ENCODE measurements around the gene KIF1B. TPM values are rescaled to one million over a fixed set of nuclear protein-coding genes. Genes with fewer than 3 reads are reported as not detected.

KIF1B gene, protein sequence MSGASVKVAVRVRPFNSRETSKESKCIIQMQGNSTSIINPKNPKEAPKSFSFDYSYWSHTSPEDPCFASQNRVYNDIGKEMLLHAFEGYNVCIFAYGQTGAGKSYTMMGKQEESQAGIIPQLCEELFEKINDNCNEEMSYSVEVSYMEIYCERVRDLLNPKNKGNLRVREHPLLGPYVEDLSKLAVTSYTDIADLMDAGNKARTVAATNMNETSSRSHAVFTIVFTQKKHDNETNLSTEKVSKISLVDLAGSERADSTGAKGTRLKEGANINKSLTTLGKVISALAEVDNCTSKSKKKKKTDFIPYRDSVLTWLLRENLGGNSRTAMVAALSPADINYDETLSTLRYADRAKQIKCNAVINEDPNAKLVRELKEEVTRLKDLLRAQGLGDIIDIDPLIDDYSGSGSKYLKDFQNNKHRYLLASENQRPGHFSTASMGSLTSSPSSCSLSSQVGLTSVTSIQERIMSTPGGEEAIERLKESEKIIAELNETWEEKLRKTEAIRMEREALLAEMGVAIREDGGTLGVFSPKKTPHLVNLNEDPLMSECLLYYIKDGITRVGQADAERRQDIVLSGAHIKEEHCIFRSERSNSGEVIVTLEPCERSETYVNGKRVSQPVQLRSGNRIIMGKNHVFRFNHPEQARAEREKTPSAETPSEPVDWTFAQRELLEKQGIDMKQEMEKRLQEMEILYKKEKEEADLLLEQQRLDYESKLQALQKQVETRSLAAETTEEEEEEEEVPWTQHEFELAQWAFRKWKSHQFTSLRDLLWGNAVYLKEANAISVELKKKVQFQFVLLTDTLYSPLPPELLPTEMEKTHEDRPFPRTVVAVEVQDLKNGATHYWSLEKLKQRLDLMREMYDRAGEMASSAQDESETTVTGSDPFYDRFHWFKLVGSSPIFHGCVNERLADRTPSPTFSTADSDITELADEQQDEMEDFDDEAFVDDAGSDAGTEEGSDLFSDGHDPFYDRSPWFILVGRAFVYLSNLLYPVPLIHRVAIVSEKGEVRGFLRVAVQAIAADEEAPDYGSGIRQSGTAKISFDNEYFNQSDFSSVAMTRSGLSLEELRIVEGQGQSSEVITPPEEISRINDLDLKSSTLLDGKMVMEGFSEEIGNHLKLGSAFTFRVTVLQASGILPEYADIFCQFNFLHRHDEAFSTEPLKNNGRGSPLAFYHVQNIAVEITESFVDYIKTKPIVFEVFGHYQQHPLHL (N-terminal part only)
- polyA plus RNA-seq (2013, experiment 1 of 4) = 61.9 TPM
- polyA plus RNA-seq (2013, experiment 2 of 4) = 65.8 TPM
- 47.0 TPM for polyA plus RNA-seq (2013, experiment 3 of 4)
- 55.3 TPM for polyA plus RNA-seq (2013, experiment 4 of 4)

DNA sequence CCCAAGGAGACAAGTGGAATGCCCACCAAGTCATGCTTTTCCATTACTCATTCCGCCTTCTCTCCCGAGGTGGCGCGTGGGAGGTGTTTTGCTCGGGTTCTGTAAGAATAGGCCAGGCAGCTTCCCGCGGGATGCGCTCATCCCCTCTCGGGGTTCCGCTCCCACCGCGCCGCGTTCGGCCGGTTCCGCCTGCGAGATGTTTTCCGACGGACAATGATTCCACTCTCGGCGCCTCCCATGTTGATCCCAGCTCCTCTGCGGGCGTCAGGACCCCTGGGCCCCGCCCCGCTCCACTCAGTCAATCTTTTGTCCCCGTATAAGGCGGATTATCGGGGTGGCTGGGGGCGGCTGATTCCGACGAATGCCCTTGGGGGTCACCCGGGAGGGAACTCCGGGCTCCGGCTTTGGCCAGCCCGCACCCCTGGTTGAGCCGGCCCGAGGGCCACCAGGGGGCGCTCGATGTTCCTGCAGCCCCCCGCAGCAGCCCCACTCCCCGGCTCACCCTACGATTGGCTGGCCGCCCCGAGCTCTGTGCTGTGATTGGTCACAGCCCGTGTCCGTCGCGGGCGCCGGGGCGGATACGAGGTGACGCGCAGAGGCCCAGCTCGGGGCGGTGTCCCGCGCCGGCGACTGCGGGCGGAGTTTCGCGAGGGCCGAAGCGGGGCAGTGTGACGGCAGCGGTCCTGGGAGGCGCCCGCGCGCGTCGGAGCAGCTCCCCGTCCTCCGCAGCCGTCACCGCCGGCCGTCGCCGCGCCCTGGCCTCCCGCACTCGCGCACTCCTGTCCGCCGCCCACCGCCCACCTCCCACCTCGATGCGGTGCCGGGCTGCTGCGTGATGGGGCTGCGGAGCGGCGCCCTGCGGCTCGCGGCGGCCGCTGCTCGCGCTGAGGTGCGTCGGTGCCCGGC, at the start of gene KIF1B:
KIF1B (plus strand) TSS at position 666 of the 906 bp plus-strand sequence. CDS start 21,759 bp downstream, outside the sequence.
- peak within 1 kb of the TSS; percentile 96 for H3K4me3 ChIP-seq (ENCODE audit: insufficient read depth, low read depth, low read length)
- H3K9me3 ChIP-seq (ENCODE audit: control insufficient read depth, low read length) = no peaks in the 10 kb centered on the region
- no peaks in the 10 kb centered on the region for H3K36me3 ChIP-seq (ENCODE audit: control insufficient read depth, insufficient read depth, low read length)
- H3K27ac ChIP-seq (ENCODE audit: insufficient read depth, low read depth, low read length, poor library complexity, severe bottlenecking) = peak within 1 kb of the TSS; percentile 98
- WGBS, 2 experiments = 0% methylated on average over 107 of the region's 107 CpGs
- no peaks in the 10 kb centered on the region for H3K27me3 ChIP-seq (ENCODE audit: control insufficient read depth, insufficient read depth, low read length, poor library complexity, severe bottlenecking)
- peaks cover 19% of the 10 kb centered on the region for H3K4me1 ChIP-seq (ENCODE audit: control insufficient read depth, insufficient read depth, low read length)

DNA sequence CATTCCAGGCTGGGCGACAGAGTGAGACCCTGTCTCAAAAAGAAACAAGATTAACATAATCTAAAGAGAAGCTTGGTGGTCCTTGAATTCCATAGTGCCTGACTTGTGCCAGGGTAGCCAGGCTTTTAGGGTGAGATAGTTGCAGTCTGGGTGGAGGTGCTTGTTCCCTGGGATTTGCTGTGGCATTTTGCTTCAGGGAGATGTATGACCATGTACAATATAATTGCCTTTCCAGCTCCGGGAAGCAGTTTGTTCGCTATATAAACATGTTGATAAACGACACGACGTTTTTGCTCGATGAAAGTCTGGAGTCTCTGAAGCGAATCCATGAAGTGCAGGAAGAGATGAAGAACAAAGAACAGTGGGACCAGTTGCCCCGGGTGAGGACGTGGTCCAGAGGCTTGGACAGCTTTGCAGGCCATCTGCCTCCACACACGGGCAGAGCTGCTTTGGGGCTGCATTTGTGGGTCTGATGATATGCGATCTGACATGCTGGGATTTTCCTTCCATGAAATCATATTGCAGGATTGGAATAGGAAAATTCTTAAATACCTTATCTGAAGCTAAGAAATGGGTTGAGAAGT, 49.4 kb upstream of the KIF1B start:
- Histone ChIP-seq H3K27me3 (ENCODE audit: control insufficient read depth, insufficient read depth, low read length, poor library complexity, severe bottlenecking) (no peaks in the 10 kb centered on the region), H3K4me3 (ENCODE audit: insufficient read depth, low read depth, low read length) (no peak overlapping the region), H3K9me3 (ENCODE audit: control insufficient read depth, low read length) (no peaks in the 10 kb centered on the region), H3K27ac (ENCODE audit: insufficient read depth, low read depth, low read length, poor library complexity, severe bottlenecking) (peak overlapping the region; percentile 26), H3K4me1 (ENCODE audit: control insufficient read depth, insufficient read depth, low read length) (no peaks in the 10 kb centered on the region), H3K36me3 (ENCODE audit: control insufficient read depth, insufficient read depth, low read length) (peaks cover 25% of the 10 kb centered on the region)
- 96% methylated on average over 12 of the region's 12 CpGs for WGBS, 2 experiments

DNA sequence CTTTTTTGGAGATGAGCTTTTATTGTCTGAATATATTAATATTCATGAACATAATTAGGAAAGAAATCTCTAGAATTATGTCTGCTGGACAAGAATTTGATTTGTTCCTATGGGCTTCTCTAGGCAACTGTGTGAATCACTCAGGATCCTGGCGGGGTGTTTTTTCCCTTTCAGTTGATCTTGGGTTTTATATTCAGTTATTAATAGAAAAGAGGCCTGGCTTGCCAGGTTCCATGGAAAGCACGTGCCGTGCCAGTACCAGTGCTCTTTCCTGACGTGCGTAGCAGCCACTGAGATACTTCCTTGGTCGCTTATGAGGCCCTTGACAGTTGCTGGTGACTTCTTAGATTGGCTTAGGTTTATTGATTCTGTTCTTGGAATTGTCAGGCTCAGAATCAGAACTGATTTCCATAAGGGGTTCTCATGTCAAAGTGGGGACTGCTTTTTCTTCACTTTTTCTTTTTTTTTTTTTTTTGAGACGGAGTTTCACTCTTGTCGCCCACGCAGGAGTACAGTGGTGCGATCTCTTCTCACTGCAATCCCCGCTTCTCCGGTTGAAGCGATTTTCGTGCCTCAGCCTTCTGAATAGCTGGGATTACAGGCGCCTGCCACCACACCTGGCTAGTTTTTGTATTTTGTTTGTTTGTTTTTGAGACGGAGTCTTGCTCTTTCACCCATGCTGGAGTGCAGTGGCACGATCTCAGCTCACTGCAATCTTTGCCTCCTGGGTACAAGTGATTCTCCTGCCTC, 48.7 kb upstream of the KIF1B start:
- H3K4me1 ChIP-seq (ENCODE audit: control insufficient read depth, insufficient read depth, low read length) = no peaks in the 10 kb centered on the region
- 94 to 95% methylated on average over 17 of the region's 17 CpGs for WGBS, 2 experiments
- peaks cover 31% of the 10 kb centered on the region for H3K36me3 ChIP-seq (ENCODE audit: control insufficient read depth, insufficient read depth, low read length)
- no peak overlapping the region for H3K4me3 ChIP-seq (ENCODE audit: insufficient read depth, low read depth, low read length)
- no peaks in the 10 kb centered on the region for H3K9me3 ChIP-seq (ENCODE audit: control insufficient read depth, low read length)
- no peaks in the 10 kb centered on the region for H3K27me3 ChIP-seq (ENCODE audit: control insufficient read depth, insufficient read depth, low read length, poor library complexity, severe bottlenecking)
- no peak overlapping the region for H3K27ac ChIP-seq (ENCODE audit: insufficient read depth, low read depth, low read length, poor library complexity, severe bottlenecking)

DNA sequence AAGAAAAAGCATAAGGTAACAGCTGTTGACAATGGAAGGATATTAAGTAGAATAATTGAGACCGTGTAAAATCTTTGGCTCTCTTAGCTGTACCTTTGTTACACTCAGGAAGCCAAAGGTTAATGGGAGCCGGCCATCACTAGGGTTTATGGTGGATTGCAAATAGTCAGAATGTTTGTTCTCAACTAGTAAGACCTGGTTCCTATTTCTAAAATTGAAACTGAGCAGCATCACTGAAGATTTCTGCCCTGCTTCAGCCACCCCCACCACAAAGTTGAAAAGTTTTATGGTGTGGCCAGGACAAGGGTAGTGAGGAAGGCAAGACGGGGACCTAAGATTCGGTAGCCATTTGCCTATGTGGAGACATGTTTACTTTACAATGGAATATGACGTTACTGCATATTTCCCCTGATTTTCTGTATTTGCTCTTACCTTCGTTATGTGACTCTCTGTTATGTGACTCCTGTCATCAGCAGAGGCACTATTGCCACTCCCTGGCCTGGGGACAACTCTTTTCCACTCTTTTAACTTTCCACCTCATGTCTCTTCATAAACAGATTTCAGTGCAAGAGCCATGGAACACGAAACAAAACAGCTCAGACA, 41.4 kb upstream of the KIF1B start:
- no peaks in the 10 kb centered on the region for H3K9me3 ChIP-seq (ENCODE audit: control insufficient read depth, low read length)
- H3K27ac ChIP-seq (ENCODE audit: insufficient read depth, low read depth, low read length, poor library complexity, severe bottlenecking) = peak overlapping the region; percentile 33
- H3K4me3 ChIP-seq (ENCODE audit: insufficient read depth, low read depth, low read length) = no peak overlapping the region
- peaks cover 39% of the 10 kb centered on the region for H3K36me3 ChIP-seq (ENCODE audit: control insufficient read depth, insufficient read depth, low read length)
- no peaks in the 10 kb centered on the region for H3K27me3 ChIP-seq (ENCODE audit: control insufficient read depth, insufficient read depth, low read length, poor library complexity, severe bottlenecking)
- WGBS, 2 experiments = 95% methylated on average over 7 of the region's 7 CpGs
- H3K4me1 ChIP-seq (ENCODE audit: control insufficient read depth, insufficient read depth, low read length) = no peaks in the 10 kb centered on the region

DNA sequence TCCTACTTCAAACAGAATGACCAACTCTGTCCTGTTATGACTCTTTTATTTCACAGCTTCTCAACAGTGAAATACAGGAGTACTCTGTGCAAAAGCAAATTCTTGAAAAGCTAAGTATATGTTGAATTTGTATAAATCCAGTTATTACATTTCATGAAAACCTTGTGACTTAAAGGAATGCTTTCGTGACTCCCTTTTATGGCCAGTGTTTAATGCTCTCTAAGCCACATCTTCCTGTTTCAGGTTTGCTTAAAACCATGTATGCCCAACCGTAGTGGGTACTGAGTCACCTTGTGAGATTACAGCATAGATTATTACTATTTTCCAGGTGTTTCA, 40.2 kb upstream of the KIF1B start:
- no peaks in the 10 kb centered on the region for H3K4me1 ChIP-seq (ENCODE audit: control insufficient read depth, insufficient read depth, low read length)
- no peaks in the 10 kb centered on the region for H3K9me3 ChIP-seq (ENCODE audit: control insufficient read depth, low read length)
- peaks cover 36% of the 10 kb centered on the region for H3K36me3 ChIP-seq (ENCODE audit: control insufficient read depth, insufficient read depth, low read length)
- no peak overlapping the region for H3K4me3 ChIP-seq (ENCODE audit: insufficient read depth, low read depth, low read length)
- WGBS, 2 experiments = 93 to 96% methylated on average over 2 of the region's 2 CpGs
- no peak overlapping the region for H3K27ac ChIP-seq (ENCODE audit: insufficient read depth, low read depth, low read length, poor library complexity, severe bottlenecking)
- no peaks in the 10 kb centered on the region for H3K27me3 ChIP-seq (ENCODE audit: control insufficient read depth, insufficient read depth, low read length, poor library complexity, severe bottlenecking)

DNA sequence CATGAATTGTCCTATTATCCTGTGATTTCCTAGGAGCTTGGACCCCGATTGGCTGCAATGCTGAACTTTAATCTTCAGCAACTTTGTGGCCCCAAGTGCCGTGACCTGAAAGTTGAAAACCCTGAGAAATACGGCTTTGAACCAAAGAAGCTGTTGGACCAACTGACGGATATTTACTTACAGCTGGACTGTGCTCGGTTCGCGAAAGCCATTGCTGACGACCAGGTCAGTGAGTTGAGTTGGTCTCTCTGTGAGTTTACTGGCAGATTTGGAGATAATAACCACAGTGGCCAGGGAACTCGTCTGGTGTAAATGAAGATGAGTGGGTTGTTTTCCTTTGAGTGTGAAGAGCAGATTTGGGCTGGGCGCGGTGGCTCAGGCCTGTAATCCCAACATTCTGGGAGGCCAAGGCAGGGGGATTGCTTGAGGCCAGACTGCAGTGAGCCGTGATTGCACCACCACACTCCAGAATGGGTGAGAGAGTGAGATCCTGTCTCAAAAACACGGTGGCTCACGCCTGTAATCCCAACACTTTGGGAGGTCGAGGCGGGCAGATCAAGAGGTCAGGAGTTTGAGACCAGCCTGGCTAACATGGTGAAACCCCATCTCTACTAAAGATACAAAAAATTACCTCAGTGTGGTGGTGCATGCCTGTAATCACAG, 39.1 kb upstream of the KIF1B start:
- peaks cover 33% of the 10 kb centered on the region for H3K36me3 ChIP-seq (ENCODE audit: control insufficient read depth, insufficient read depth, low read length)
- H3K9me3 ChIP-seq (ENCODE audit: control insufficient read depth, low read length) = no peaks in the 10 kb centered on the region

DNA sequence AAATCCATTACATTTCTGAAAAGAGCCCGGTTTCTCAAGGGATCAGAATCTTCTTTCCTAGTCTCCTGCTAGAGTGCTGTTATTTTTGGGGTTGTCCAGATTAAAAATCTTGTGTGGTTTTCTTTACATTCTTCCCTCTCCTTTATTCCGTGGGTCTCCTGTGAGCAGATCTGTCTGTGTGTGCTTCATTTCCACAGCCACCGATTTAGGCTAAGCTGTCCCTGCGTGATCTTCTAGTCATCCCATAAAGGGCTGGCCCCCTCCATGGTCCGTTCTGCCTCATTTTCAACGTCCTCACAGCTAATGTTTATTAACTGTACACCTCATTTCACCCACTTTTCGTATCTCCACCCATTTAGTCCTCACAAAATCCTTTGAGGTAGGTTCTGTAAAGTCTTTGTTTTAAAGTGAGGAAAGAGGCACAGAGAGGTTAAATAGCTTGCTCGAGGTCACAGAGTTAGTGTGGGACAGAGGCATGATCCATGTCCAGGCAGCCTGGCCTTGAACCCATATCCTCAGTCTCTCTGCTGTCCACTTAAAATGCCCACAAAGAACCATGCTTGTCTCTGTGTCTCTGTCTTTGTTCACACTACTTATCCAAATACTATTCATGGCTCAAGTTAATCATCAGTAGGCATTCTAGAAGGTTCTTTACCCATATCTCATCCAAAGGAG, 38.2 kb upstream of the KIF1B start:
- 95 to 96% methylated on average over 8 of the region's 8 CpGs for WGBS, 2 experiments
- no peaks in the 10 kb centered on the region for H3K27me3 ChIP-seq (ENCODE audit: control insufficient read depth, insufficient read depth, low read length, poor library complexity, severe bottlenecking)
- no peaks in the 10 kb centered on the region for H3K4me1 ChIP-seq (ENCODE audit: control insufficient read depth, insufficient read depth, low read length)
- H3K9me3 ChIP-seq (ENCODE audit: control insufficient read depth, low read length) = no peaks in the 10 kb centered on the region
- no peak overlapping the region for H3K27ac ChIP-seq (ENCODE audit: insufficient read depth, low read depth, low read length, poor library complexity, severe bottlenecking)
- peaks cover 29% of the 10 kb centered on the region for H3K36me3 ChIP-seq (ENCODE audit: control insufficient read depth, insufficient read depth, low read length)
- no peak overlapping the region for H3K4me3 ChIP-seq (ENCODE audit: insufficient read depth, low read depth, low read length)

More for the DNA sequence above, 39.1 kb upstream of the KIF1B start:
- H3K27ac ChIP-seq (ENCODE audit: insufficient read depth, low read depth, low read length, poor library complexity, severe bottlenecking) = no peak overlapping the region
- H3K27me3 ChIP-seq (ENCODE audit: control insufficient read depth, insufficient read depth, low read length, poor library complexity, severe bottlenecking) = no peaks in the 10 kb centered on the region
- 93 to 95% methylated on average over 16 of the region's 16 CpGs for WGBS, 2 experiments
- no peak overlapping the region for H3K4me3 ChIP-seq (ENCODE audit: insufficient read depth, low read depth, low read length)
- no peaks in the 10 kb centered on the region for H3K4me1 ChIP-seq (ENCODE audit: control insufficient read depth, insufficient read depth, low read length)

DNA sequence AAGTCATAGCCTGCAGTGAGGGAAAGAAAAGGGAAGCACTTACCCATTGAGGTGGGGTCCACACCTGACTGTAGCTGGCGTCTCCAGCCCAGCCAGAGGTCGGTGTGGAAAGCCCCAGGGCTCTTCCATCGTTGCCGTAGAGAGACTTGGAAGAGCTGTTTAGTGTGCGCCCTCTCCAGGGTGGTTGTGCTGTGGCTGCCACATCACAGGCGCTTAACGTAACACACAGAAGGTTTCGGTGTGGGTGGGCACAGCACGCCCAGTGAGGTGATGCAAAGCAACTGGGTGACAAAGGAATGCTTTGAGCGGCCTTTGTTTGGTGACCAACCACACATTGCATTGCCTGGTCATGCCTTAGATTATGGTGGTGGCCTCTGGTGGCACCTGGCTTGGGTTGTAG, 36.8 kb upstream of the KIF1B start:
- no peak overlapping the region for H3K4me3 ChIP-seq (ENCODE audit: insufficient read depth, low read depth, low read length)
- WGBS, 2 experiments = 94 to 96% methylated on average over 10 of the region's 10 CpGs
- peaks cover 29% of the 10 kb centered on the region for H3K36me3 ChIP-seq (ENCODE audit: control insufficient read depth, insufficient read depth, low read length)
- no peaks in the 10 kb centered on the region for H3K27me3 ChIP-seq (ENCODE audit: control insufficient read depth, insufficient read depth, low read length, poor library complexity, severe bottlenecking)
- no peak overlapping the region for H3K27ac ChIP-seq (ENCODE audit: insufficient read depth, low read depth, low read length, poor library complexity, severe bottlenecking)
- peaks cover 11% of the 10 kb centered on the region for H3K4me1 ChIP-seq (ENCODE audit: control insufficient read depth, insufficient read depth, low read length)
- H3K9me3 ChIP-seq (ENCODE audit: control insufficient read depth, low read length) = no peaks in the 10 kb centered on the region
